NCI-H2196 (cell line): Measurements from ENCODE around the gene MMP28.
A peak's percentile ranks its signal among the peaks of the same experiment; 100 is the strongest.
"Not testable (repeated sequence)": the region's sequence is repeated elsewhere in the genome, so short reads cannot be mapped to it uniquely, and the experiment has no call there.

Experiments used
- DNase-seq: peaks from one replicate; lab custom pipeline; 2025; ENCODE audit not compliant: unreplicated experiment; lab: John Stamatoyannopoulos, UW

MMP28 gene

GRCh38 chr17:35768797-35769196 lies 26.6 kb downstream of the MMP28 start:
- DNase-seq: no peak

- peak; percentile 15 for DNase-seq
Measured at GRCh38 chr17:35766903-35767510, 28.4 kb downstream of the MMP28 start.

- DNase-seq: no peak
Measured at GRCh38 chr17:35766489-35766877, 29.0 kb downstream of the MMP28 start.

- no peak for DNase-seq
Measured at GRCh38 chr17:35765756-35766488, 29.5 kb downstream of the MMP28 start.

GRCh38 chr17:35765086-35765710 lies 30.2 kb downstream of the MMP28 start:
- DNase-seq: no peak

- peak; percentile 86 for DNase-seq
Measured at GRCh38 chr17:35764123-35764991, 31.1 kb downstream of the MMP28 start.

GRCh38 chr17:35763767-35764122 lies 31.7 kb downstream of the MMP28 start:
- DNase-seq: no peak

- DNase-seq: no peak
Measured at GRCh38 chr17:35761601-35762000, 33.8 kb downstream of the MMP28 start.

- no peak for DNase-seq
Measured at GRCh38 chr17:35760587-35760986, 34.9 kb downstream of the MMP28 start, which contains the start of gene C17orf50. TSS of gene C17orf50 (plus strand) at chr17:35760887. CDS start at chr17:35760942, 55 bp downstream.

GRCh38 chr17:35757243-35757642 lies 38.2 kb downstream of the MMP28 start:
- DNase-seq: no peak

- DNase-seq: peak; percentile 16
Measured at GRCh38 chr17:35752945-35753764, 42.3 kb downstream of the MMP28 start, which contains the start of gene GAS2L2. TSS of gene GAS2L2 (minus strand) at chr17:35753239. CDS start at chr17:35752850, 389 bp downstream.

GRCh38 chr17:35752471-35752870 lies 43.0 kb downstream of the MMP28 start:
- DNase-seq: peak; percentile 21

- not testable (repeated sequence) for DNase-seq
Measured at GRCh38 chr17:35751541-35751940, 43.9 kb downstream of the MMP28 start.

GRCh38 chr17:35750526-35751395 lies 44.7 kb downstream of the MMP28 start:
- no peak for DNase-seq

- no peak for DNase-seq
Measured at GRCh38 chr17:35749560-35750412, 45.7 kb downstream of the MMP28 start.

- no peak for DNase-seq
Measured at GRCh38 chr17:35748979-35749378, 46.5 kb downstream of the MMP28 start.

GRCh38 chr17:35748341-35748841 lies 47.0 kb downstream of the MMP28 start:
- DNase-seq: peak; percentile 38

GRCh38 chr17:35747540-35748017 lies 47.9 kb downstream of the MMP28 start:
- peak; percentile 62 for DNase-seq
